ENCODE data around the gene ZNF593.

Gene ZNF593

GRCh38 chr1:26169669-26170471, at the start of gene ZNF593:
Gene ZNF593 (plus strand): TSS chr1:26169908. CDS start chr1:26169984, 76 bp downstream.
- peak; percentile 63 for DNase-seq

- DNase-seq, result no peak
Observed at GRCh38 chr1:26121854-26122773, 47.6 kb upstream of the ZNF593 start.

GRCh38 chr1:26122988-26123973, 46.4 kb upstream of the ZNF593 start:
- DNase-seq, result no peak

GRCh38 chr1:26124418-26125331, 45.0 kb upstream of the ZNF593 start:
- DNase-seq, result no peak

GRCh38 chr1:26125382-26125781, 44.3 kb upstream of the ZNF593 start:
- DNase-seq, result no peak

- no peak for DNase-seq
Observed at GRCh38 chr1:26125946-26126320, 43.8 kb upstream of the ZNF593 start.

- DNase-seq, result peak; percentile 95
Observed at GRCh38 chr1:26126321-26127084, 43.2 kb upstream of the ZNF593 start.

- DNase-seq, result no peak
Observed at GRCh38 chr1:26127235-26128163, 42.2 kb upstream of the ZNF593 start.

GRCh38 chr1:26129778-26130177, 39.9 kb upstream of the ZNF593 start:
- DNase-seq, result no peak

GRCh38 chr1:26130695-26131094, 39.0 kb upstream of the ZNF593 start:
- DNase-seq, result no peak

GRCh38 chr1:26132128-26132833, 37.4 kb upstream of the ZNF593 start:
- DNase-seq, result no peak

GRCh38 chr1:26132834-26133167, 36.9 kb upstream of the ZNF593 start:
- DNase-seq, result no peak

- DNase-seq, result no peak
Observed at GRCh38 chr1:26134466-26134865, 35.2 kb upstream of the ZNF593 start.

GRCh38 chr1:26138974-26139558, 30.6 kb upstream of the ZNF593 start:
- no peak for DNase-seq

GRCh38 chr1:26142159-26142558, 27.5 kb upstream of the ZNF593 start:
- no peak for DNase-seq

GRCh38 chr1:26145041-26145959, 24.4 kb upstream of the ZNF593 start:
- DNase-seq, result peak; percentile 88

GRCh38 chr1:26145960-26146294, 23.8 kb upstream of the ZNF593 start:
- no peak for DNase-seq

- DNase-seq, result no peak
Observed at GRCh38 chr1:26148887-26149286, 20.8 kb upstream of the ZNF593 start.

All from NCI-H2107 (cell line).